HepG2 (cell line): Measurements from ENCODE around the gene PRSS1. TPM values are rescaled to one million over a fixed set of nuclear protein-coding genes. Genes with fewer than 3 reads are reported as not detected.
"Not testable (repeated sequence)": the region's sequence is repeated elsewhere in the genome, so short reads cannot be mapped to it uniquely, and the experiment has no call there.

Experiments
- ATAC-seq: fragments of 200-7000 bp; cut with Tn5 transposase; 3 replicates; pipeline ENCODE4 v1.9.1; 2020; ENCODE audit warnings: mild to moderate bottlenecking, moderate library complexity
- BruUV-seq: library from RNA; stranded (reverse); fragments of 400-500 nt; replicated peaks from 2 replicates; lab custom pipeline; 2021; lab: Mats Ljungman, UMichigan
- CTCF ChIA-PET: fragments of 300-600 bp; formaldehyde crosslinking; extraction: SDS; loops from one replicate; lab custom pipeline; 2021; ENCODE audit warnings: low total read pairs, inconsistent platforms, low intra/inter-chr PET ratio; lab: Yijun Ruan, JAX
- POLR2A ChIA-PET: fragments of 350-600 bp; sonication (Branson Sonifier 250); formaldehyde crosslinking; loops from one replicate; lab custom pipeline; 2020; ENCODE audit warnings: antibody characterized with exemption, inconsistent platforms; lab: Yijun Ruan, JAX
- DNase-seq: peaks from one replicate; pipeline ENCODE4 v3.0.0-alpha.2; 2015; ENCODE audit warnings: low spot score
- FAIRE-seq: peaks from 3 replicates; lab custom pipeline; 2011; peaks lifted over from hg19 to GRCh38; lab: Jason Lieb, UNC
- H2AFZ ChIP-seq: one replicate; pipeline ENCODE4 v1.6.1; 2011; ENCODE audit warnings: low read length, inconsistent platforms
- H3K27ac ChIP-seq: fragments of 300-600 bp; 3 replicates; pipeline ENCODE4 v1.8.0; 2011; ENCODE audit warnings: mixed run types, mild to moderate bottlenecking, mixed read lengths, low read length, inconsistent platforms; ENCODE audit not compliant: insufficient read depth; ENCODE audit errors: extremely low read length
- H3K27me3 ChIP-seq, 2 experiments: fragments of 200-600 bp in 1 of 2; 2 replicates in 1 of 2; 3 replicates in 1 of 2; pipeline versions ENCODE4 v1.6.0 to v1.8.0; 2011; ENCODE audit warnings: low read length in 2 of 2, mild to moderate bottlenecking in 2 of 2, moderate library complexity in 2 of 2, inconsistent platforms in 1 of 2; ENCODE audit not compliant: insufficient read depth in 2 of 2, control insufficient read depth in 1 of 2
- H3K36me3 ChIP-seq, 2 experiments: fragments of 200-600 bp in 1 of 2; replicated peaks in 1 of 2; 2 replicates in 1 of 2; 3 replicates in 1 of 2; pipeline versions ENCODE4 v1.5.1 to v1.8.0; 2011; ENCODE audit warnings: low read length in 2 of 2, inconsistent platforms in 1 of 2; ENCODE audit not compliant: insufficient read depth in 2 of 2, control insufficient read depth in 1 of 2
- H3K4me1 ChIP-seq: 2 replicates; pipeline ENCODE4 v1.5.1; 2012; ENCODE audit warnings: low read length, inconsistent platforms; ENCODE audit not compliant: insufficient read depth
- H3K4me2 ChIP-seq: 2 replicates; pipeline ENCODE4 v1.6.0; 2011; ENCODE audit warnings: low read depth, low read length, inconsistent platforms
- H3K4me3 ChIP-seq, 3 experiments: fragments of 200-600 bp in 1 of 3; sonication (generic), shearing (Covaris generic) in 1 of 3; replicated peaks in 1 of 3; 2 replicates each; pipeline ENCODE4 v1.5.1; 2011 to 2016; ENCODE audit warnings: low read length in 3 of 3, inconsistent platforms in 2 of 3, low read depth in 2 of 3, mild to moderate bottlenecking in 2 of 3, control low read depth in 1 of 3, mixed read lengths in 1 of 3; ENCODE audit not compliant: insufficient read depth in 1 of 3
- H3K79me2 ChIP-seq: one replicate; pipeline ENCODE4 v1.6.1; 2011; ENCODE audit warnings: low read length, inconsistent platforms; ENCODE audit not compliant: insufficient read depth
- H3K9ac ChIP-seq: 2 replicates; pipeline ENCODE4 v1.6.0; 2011; ENCODE audit warnings: mild to moderate bottlenecking, low read depth, low read length, inconsistent platforms; ENCODE audit not compliant: insufficient read depth
- H3K9me3 ChIP-seq: 2 replicates; pipeline ENCODE4 v1.5.1; 2012; ENCODE audit warnings: mild to moderate bottlenecking, low read length
- H4K20me1 ChIP-seq: 2 replicates; pipeline ENCODE4 v1.6.0; 2011; ENCODE audit warnings: inconsistent platforms, mild to moderate bottlenecking, low read length, moderate library complexity; ENCODE audit not compliant: insufficient read depth
- FOXO1 ChIP-seq: sonication (generic); formaldehyde crosslinking; IDR thresholded peaks from 2 replicates; pipeline ENCODE4 v1.4.0; 2020; ENCODE audit warnings: missing genetic modification reagents
- KLF13 ChIP-seq: sonication (generic); formaldehyde crosslinking; IDR thresholded peaks from 2 replicates; pipeline ENCODE4 v1.4.0; 2020; ENCODE audit warnings: mild to moderate bottlenecking, missing genetic modification reagents
- ZHX2 ChIP-seq, 2 experiments: sonication (generic) in 1 of 2; formaldehyde crosslinking in 1 of 2; IDR thresholded peaks; 2 replicates each; pipeline versions ENCODE4 v1.6.1 to v1.9.0; 2014 to 2022; ENCODE audit warnings: antibody characterized with exemption in 1 of 2, borderline replicate concordance in 1 of 2, inconsistent platforms in 1 of 2, low read depth in 1 of 2, missing genetic modification reagents in 1 of 2
- ZNF598 ChIP-seq: sonication (generic); formaldehyde crosslinking; IDR thresholded peaks from 2 replicates; pipeline ENCODE4 v1.5.1; 2020; ENCODE audit warnings: mild to moderate bottlenecking, missing genetic modification reagents, borderline replicate concordance
- WGBS: methylation state at CpG from one replicate; pipeline ENCODE4 v1.1.6; 2017; ENCODE audit warnings: low lambda C conversion rate; 5-methylcytosine and 5-hydroxymethylcytosine counted together
- in situ Hi-C: cut with HindIII; loops from 2 replicates; pipeline ENCODE4 v1.10.0; 2017; ENCODE audit warnings: low pct_unique_long_range_greater_than_20kb; ENCODE audit not compliant: extremely low pct_ligation_motif_present
- intact Hi-C: fragments of 100-400 bp; cut with micrococcal nuclease; formaldehyde crosslinking; loops from one replicate; pipeline ENCODE4 v1.10.0; 2022; ENCODE audit not compliant: unreplicated experiment
- polyA plus RNA-seq, 8 experiments: library from polyadenylated mRNA; depleted of rRNA in 3 of 8; stranded (reverse) in 7 of 8; unstranded in 1 of 8; fragments of >200 nt; fragmentation: Illumina TruSeq in 4 of 8; extraction: Trizol in 4 of 8; gene quantifications; 2 replicates each; pipeline versions ENCODE4 v1.2.1 to v1.2.3, GENCODE V29; 2011 to 2016; ENCODE audit warnings: low read depth in 4 of 8, missing spikeins in 1 of 8, mixed read lengths in 1 of 8; ENCODE audit not compliant: insufficient read depth in 1 of 8
- total RNA-seq, 5 experiments: library from RNA; depleted of rRNA; stranded (reverse); fragments of >200 nt; fragmentation: Illumina TruSeq; extraction: Trizol; gene quantifications; 2 replicates each; pipeline ENCODE4 v1.2.3, GENCODE V29; 2016; ENCODE audit warnings: low read depth in 1 of 5
- TF ChIP-seq, protein P1 (sequence below): sonication (generic); formaldehyde crosslinking; IDR thresholded peaks from 2 replicates; pipeline ENCODE4 v1.5.1; 2020; ENCODE audit warnings: missing genetic modification reagents, mild to moderate bottlenecking, borderline replicate concordance

PRSS1 gene
- total and polyA plus RNA-seq, 2 of the 13 experiments (the other 11 are each of a cell fraction or from before 2014, with no cell fraction given): not detected

- POLR2A ChIA-PET, H3K4me2 ChIP-seq, DNase-seq, intact Hi-C loops, H4K20me1 ChIP-seq, H3K36me3 ChIP-seq, H3K27me3 ChIP-seq, CTCF ChIA-PET, H3K4me1 ChIP-seq, ATAC-seq, H3K9me3 ChIP-seq, H3K4me3 ChIP-seq, H2AFZ ChIP-seq, in situ Hi-C loops, FAIRE-seq, H3K27ac ChIP-seq, H3K79me2 ChIP-seq, BruUV-seq, H3K9ac ChIP-seq: not testable (repeated sequence)
Measured at GRCh38 chr7:142741932-142742331, 7.3 kb upstream of the PRSS1 start.

DNA sequence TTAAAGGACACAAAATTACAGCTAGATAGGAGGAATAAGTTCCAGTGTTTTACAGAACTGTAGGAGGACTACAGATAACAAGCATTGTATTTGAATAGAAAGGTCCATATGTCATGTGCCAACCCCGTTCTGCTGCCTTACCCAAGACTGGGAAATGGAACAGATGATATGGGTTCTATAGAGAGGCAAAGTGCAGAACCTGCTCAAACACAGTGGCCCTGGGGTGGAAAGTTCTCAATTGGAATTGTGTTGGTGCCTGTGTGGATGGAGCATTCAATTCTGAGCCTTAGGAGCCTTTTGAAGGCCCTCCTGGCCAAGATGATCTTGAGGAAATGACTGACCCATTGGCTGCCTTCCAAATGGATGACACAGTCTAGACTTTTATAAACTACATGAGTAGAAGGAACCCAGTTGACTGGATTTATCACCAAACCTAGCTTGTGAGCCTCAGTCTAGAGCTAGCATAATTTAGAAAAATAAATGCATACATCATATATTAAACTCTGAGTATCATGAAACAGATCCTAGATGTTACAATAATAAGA, 4.1 kb upstream of the PRSS1 start:
- ATAC-seq (no peak), FAIRE-seq (no peak), DNase-seq (no peak)
- ChIA-PET POLR2A (no interaction called here), CTCF (no interaction called here)
- no peaks in the 10 kb centered on the region for H3K9me3 ChIP-seq
- H3K4me2 ChIP-seq: no peak overlapping the region
- in situ Hi-C loops: no loop called here
- intact Hi-C loops: no loop called here
- peaks cover 0 to 15% of the 10 kb centered on the region in 2 experiments; a peak in 2 of 5 replicates for H3K27me3 ChIP-seq
- 0% methylated on average over 1 of the region's 1 CpG for WGBS
- no peaks in the 10 kb centered on the region for H3K36me3 ChIP-seq
- H3K9ac ChIP-seq: no peak overlapping the region
- no peaks in the 10 kb centered on the region for H4K20me1 ChIP-seq
- no peaks in the 10 kb centered on the region for H3K79me2 ChIP-seq
- no TSS peak for BruUV-seq
- H3K4me3 ChIP-seq: no peak overlapping the region
- H3K27ac ChIP-seq: no peak overlapping the region
- H2AFZ ChIP-seq: no peak overlapping the region
- no peaks in the 10 kb centered on the region for H3K4me1 ChIP-seq
- TF ChIP-seq ZNF598 (CRISPR knock-in tag): no peak
- TF ChIP-seq FOXO1 (CRISPR knock-in tag): no peak
- TF ChIP-seq ZHX2 (IDR thresholded peaks at IDR 0.05; ENCODE audit: low read depth): no peak
- TF ChIP-seq ZHX2 (CRISPR knock-in tag; IDR thresholded peaks at IDR 0.05; ENCODE audit: borderline replicate concordance): no peak
- TF ChIP-seq, protein P1, sequence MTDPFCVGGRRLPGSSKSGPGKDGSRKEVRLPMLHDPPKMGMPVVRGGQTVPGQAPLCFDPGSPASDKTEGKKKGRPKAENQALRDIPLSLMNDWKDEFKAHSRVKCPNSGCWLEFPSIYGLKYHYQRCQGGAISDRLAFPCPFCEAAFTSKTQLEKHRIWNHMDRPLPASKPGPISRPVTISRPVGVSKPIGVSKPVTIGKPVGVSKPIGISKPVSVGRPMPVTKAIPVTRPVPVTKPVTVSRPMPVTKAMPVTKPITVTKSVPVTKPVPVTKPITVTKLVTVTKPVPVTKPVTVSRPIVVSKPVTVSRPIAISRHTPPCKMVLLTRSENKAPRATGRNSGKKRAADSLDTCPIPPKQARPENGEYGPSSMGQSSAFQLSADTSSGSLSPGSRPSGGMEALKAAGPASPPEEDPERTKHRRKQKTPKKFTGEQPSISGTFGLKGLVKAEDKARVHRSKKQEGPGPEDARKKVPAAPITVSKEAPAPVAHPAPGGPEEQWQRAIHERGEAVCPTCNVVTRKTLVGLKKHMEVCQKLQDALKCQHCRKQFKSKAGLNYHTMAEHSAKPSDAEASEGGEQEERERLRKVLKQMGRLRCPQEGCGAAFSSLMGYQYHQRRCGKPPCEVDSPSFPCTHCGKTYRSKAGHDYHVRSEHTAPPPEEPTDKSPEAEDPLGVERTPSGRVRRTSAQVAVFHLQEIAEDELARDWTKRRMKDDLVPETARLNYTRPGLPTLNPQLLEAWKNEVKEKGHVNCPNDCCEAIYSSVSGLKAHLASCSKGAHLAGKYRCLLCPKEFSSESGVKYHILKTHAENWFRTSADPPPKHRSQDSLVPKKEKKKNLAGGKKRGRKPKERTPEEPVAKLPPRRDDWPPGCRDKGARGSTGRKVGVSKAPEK (CRISPR knock-in tag): no peak
- TF ChIP-seq KLF13: no peak
